PC-9 (cell line): ENCODE results near the gene JUP. TPM values are rescaled to one million over a fixed set of nuclear protein-coding genes. Genes with fewer than 3 reads are reported as not detected.

Source experiments
- BruUV-seq: library from RNA; stranded (reverse); fragments of 400-500 nt; replicated peaks from 2 replicates; lab custom pipeline; 2021; lab: Mats Ljungman, UMichigan
- CTCF ChIA-PET: fragments of 300-600 bp; sonication (Branson Sonifier 250); formaldehyde crosslinking; loops from one replicate; lab custom pipeline; 2022; ENCODE audit warnings: antibody characterized with exemption; lab: Charles Lee
- POLR2A ChIA-PET: fragments of 300-600 bp; sonication (Branson Sonifier 250); formaldehyde crosslinking; loops from one replicate; lab custom pipeline; 2022; ENCODE audit warnings: antibody characterized with exemption; ENCODE audit not compliant: unreplicated experiment; lab: Charles Lee
- DNase-seq, 2 experiments: peaks; one replicate each; pipeline versions ENCODE4 v3.0.0 to v3.0.0-alpha.2; 2015 to 2022; ENCODE audit warnings: mixed read lengths in 1 of 2
- H2AFZ ChIP-seq: fragments of 200-600 bp; sonication (generic); 2 replicates; pipeline ENCODE4 v1.8.1; 2017; ENCODE audit warnings: antibody characterized with exemption
- H3F3A ChIP-seq: fragments of 200-600 bp; sonication (generic); 2 replicates; pipeline ENCODE4 v1.8.1; 2017; ENCODE audit warnings: antibody characterized with exemption, mild to moderate bottlenecking, low read depth; ENCODE audit not compliant: insufficient read depth
- H3K27ac ChIP-seq: fragments of 200-600 bp; sonication (generic); 2 replicates; pipeline ENCODE4 v1.6.1; 2016; ENCODE audit warnings: mixed run types
- H3K27me3 ChIP-seq: fragments of 200-600 bp; sonication (generic); 2 replicates; pipeline ENCODE4 v1.6.1; 2016; ENCODE audit warnings: low read depth, mixed run types; ENCODE audit not compliant: insufficient read depth
- H3K36me3 ChIP-seq: fragments of 200-600 bp; sonication (generic); 2 replicates; pipeline ENCODE4 v1.6.1; 2016; ENCODE audit warnings: low read depth, mixed run types
- H3K4me1 ChIP-seq: fragments of 200-600 bp; sonication (generic); replicated peaks from 2 replicates; pipeline ENCODE4 v1.6.1; 2016; ENCODE audit warnings: mixed run types; ENCODE audit not compliant: insufficient read depth
- H3K4me2 ChIP-seq: fragments of 200-600 bp; sonication (generic); 2 replicates; pipeline ENCODE4 v1.6.1; 2017; ENCODE audit warnings: mixed run types
- H3K4me3 ChIP-seq: fragments of 200-600 bp; sonication (generic); 2 replicates; pipeline ENCODE4 v1.6.1; 2016; ENCODE audit warnings: mixed run types
- H3K79me2 ChIP-seq: fragments of 200-600 bp; sonication (generic); 2 replicates; pipeline ENCODE4 v1.6.1; 2017; ENCODE audit warnings: low read depth, mixed run types
- H3K9me2 ChIP-seq: fragments of 200-600 bp; sonication (generic); 2 replicates; pipeline ENCODE4 v1.8.1; 2017; ENCODE audit warnings: mild to moderate bottlenecking; ENCODE audit not compliant: insufficient read depth
- H3K9me3 ChIP-seq: fragments of 200-600 bp; sonication (generic); 2 replicates; pipeline ENCODE4 v1.8.1; 2016; ENCODE audit warnings: low read depth; ENCODE audit not compliant: insufficient read depth
- H4K20me1 ChIP-seq: fragments of 200-600 bp; sonication (generic); 2 replicates; pipeline ENCODE4 v1.8.1; 2017; ENCODE audit not compliant: insufficient read depth
- CTCF ChIP-seq: fragments of 200-600 bp; sonication (generic); conservative IDR thresholded peaks from 2 replicates; pipeline ENCODE4 v1.6.1; 2017; ENCODE audit warnings: mixed run types, antibody characterized with exemption, mild to moderate bottlenecking, moderate library complexity
- EZH2 ChIP-seq: fragments of 200-600 bp; sonication (generic); IDR thresholded peaks from 2 replicates; pipeline ENCODE4 v1.8.0; 2017; ENCODE audit warnings: antibody characterized with exemption, low read depth
- intact Hi-C: fragments of 100-400 bp; cut with micrococcal nuclease; formaldehyde crosslinking; loops from one replicate; pipeline ENCODE4 v1.10.0; 2022; ENCODE audit not compliant: unreplicated experiment
- total RNA-seq: library from RNA; stranded (reverse); gene quantifications from 2 replicates; pipeline ENCODE4 v1.2.3, GENCODE V29; 2021

JUP gene
- total RNA-seq, 1 experiment from 2014 or later, result 259 TPM

DNA sequence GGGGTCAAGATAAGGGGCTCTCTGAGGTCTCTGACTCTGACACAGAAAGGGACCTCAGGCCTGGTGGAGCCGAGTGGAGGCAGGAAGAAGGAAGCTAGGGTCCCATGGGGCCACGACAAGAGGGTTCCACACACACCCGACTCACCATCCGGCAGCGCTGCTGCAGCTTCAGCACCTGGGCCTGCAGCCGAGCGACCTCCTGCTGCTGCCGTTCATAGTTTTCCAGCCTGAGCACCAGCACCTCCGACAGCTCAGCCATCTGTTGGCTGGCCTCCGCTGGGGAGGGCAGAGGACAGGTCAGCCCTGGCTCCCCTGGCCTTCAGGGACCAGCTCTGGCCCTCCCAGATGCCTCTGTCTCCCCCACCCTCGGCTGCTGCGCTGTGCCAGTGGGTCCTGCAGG lies 58.5 kb downstream of the JUP start:
- H2AFZ ChIP-seq, result no peak overlapping the region
- BruUV-seq, result no TSS peak
- H3F3A ChIP-seq, result no peaks in the 10 kb centered on the region; the same call in 1 of the 2 replicates
- H3K4me3 ChIP-seq, result no peak overlapping the region
- no peaks in the 10 kb centered on the region for H3K9me2 ChIP-seq
- peaks cover 12% of the 10 kb centered on the region for H3K27me3 ChIP-seq
- no peak overlapping the region for H3K27ac ChIP-seq
- no peaks in the 10 kb centered on the region for H3K4me1 ChIP-seq
- no peak for TF ChIP-seq CTCF
- TF ChIP-seq EZH2, result no peak
- H3K4me2 ChIP-seq, result no peak overlapping the region
- DNase-seq, result no peak
- ChIA-PET CTCF (no interaction called here), POLR2A (interaction anchor here (0.6 kb wide), 1 partner anchor 40 kb away, joined by 11 read pairs; no protein-coding TSS in a partner anchor)
- intact Hi-C loops, result no loop called here
- no peaks in the 10 kb centered on the region for H3K36me3 ChIP-seq
- H4K20me1 ChIP-seq, result no peaks in the 10 kb centered on the region
- no peaks in the 10 kb centered on the region for H3K79me2 ChIP-seq
- no peaks in the 10 kb centered on the region for H3K9me3 ChIP-seq

DNA sequence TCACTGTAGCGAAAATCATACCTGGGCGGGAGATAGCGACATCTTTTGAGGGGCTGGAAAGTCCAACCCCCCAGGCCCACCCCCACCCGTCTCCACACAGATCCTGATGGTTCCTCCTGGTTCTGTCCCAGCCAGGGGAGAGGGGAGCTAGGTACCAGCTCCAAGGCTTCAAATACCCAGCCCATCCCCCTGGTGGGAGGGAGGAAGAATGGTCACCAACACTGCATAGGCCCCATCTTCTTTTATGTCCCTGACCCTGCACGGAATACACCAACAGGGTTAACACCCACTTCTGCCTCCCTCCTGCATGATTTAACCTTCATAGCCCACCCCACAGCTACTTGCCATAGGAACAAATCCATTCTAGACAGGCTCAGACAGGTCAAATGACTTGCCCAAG lies 61.4 kb downstream of the JUP start:
- ChIA-PET POLR2A (no interaction called here), CTCF (no interaction called here)
- intact Hi-C loops, result no loop called here
- BruUV-seq, result no TSS peak
- H3K4me1 ChIP-seq, result no peaks in the 10 kb centered on the region
- H3K9me2 ChIP-seq, result no peaks in the 10 kb centered on the region
- no peak overlapping the region for H2AFZ ChIP-seq
- no peak for DNase-seq
- H3K79me2 ChIP-seq, result no peaks in the 10 kb centered on the region
- H3K36me3 ChIP-seq, result no peaks in the 10 kb centered on the region
- H3K27ac ChIP-seq, result no peak overlapping the region
- H3K27me3 ChIP-seq, result no peaks in the 10 kb centered on the region
- H3K4me3 ChIP-seq, result no peak overlapping the region
- H4K20me1 ChIP-seq, result no peaks in the 10 kb centered on the region
- TF ChIP-seq EZH2 (no peak), CTCF (no peak)
- H3K4me2 ChIP-seq, result no peak overlapping the region
- no peaks in the 10 kb centered on the region for H3F3A ChIP-seq
- H3K9me3 ChIP-seq, result no peaks in the 10 kb centered on the region; the same call in 1 of the 2 replicates

DNA sequence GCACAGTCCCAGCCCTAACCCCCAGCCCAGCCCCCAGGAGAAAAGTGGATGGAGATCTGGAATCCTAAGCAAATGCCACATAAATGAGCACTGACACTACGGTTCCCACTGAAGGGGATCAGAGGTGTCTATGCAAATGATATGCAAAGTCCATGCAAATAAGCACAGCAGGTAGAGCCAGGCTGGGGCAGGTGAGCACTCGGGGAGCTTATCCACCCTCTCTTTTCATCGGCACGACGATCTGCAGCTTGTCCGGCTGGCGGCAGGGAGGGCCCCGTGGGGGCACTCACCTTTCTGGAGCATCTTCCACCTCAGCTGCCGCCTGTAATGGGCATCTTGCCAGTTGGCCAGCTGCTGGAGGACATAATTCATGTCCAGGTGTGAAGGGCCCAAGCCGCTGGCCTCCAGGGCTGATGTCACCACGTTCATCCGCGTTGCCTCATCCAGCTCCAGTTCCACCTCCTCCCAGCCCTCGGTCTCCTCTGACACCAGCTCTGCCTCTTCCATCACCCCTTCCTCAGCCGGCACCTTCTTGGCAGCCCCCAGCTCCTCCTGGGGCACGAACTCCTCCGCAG lies 61.9 kb downstream of the JUP start:
- no peaks in the 10 kb centered on the region for H3K9me2 ChIP-seq
- POLR2A ChIA-PET, result interaction anchor here (0.6 kb wide), 1 partner anchor 11 kb away, joined by 3 read pairs; no protein-coding TSS in a partner anchor
- no peak overlapping the region for H3K4me2 ChIP-seq
- no peak overlapping the region for H3K27ac ChIP-seq
- no peaks in the 10 kb centered on the region for H4K20me1 ChIP-seq
- no peaks in the 10 kb centered on the region for H3K36me3 ChIP-seq
- no peak overlapping the region for H3K4me3 ChIP-seq
- no peaks in the 10 kb centered on the region for H3F3A ChIP-seq
- H3K9me3 ChIP-seq, result no peaks in the 10 kb centered on the region; the same call in 1 of the 2 replicates
- CTCF ChIA-PET, result no interaction called here
- H3K4me1 ChIP-seq, result no peaks in the 10 kb centered on the region
- H3K79me2 ChIP-seq, result no peaks in the 10 kb centered on the region
- TF ChIP-seq EZH2 (no peak), CTCF (no peak)
- no TSS peak for BruUV-seq
- no peaks in the 10 kb centered on the region for H3K27me3 ChIP-seq
- no peak overlapping the region for H2AFZ ChIP-seq
- intact Hi-C loops, result no loop called here
- no peak for DNase-seq
